Upper lobe of left lung (tissue), 4 donors: ENCODE results near the gene IFT88.

Experiments used
- EP300 ChIP-seq, 4 donors: sonication (generic); formaldehyde crosslinking; IDR thresholded peaks; one replicate each; pipeline ENCODE4 v1.5.1; 2017; ENCODE audit warnings: antibody characterized with exemption in 4 of 4, control low read depth in 2 of 4
- POLR2A ChIP-seq, 4 donors: fragments of 450-650 bp; IDR thresholded peaks; one replicate each; pipeline ENCODE4 v1.5.1; 2016 to 2017; ENCODE audit warnings: antibody characterized with exemption in 4 of 4, mild to moderate bottlenecking in 2 of 4
- POLR2AphosphoS5 ChIP-seq, 2 donors: sonication (generic); formaldehyde crosslinking; IDR thresholded peaks; one replicate each; pipeline ENCODE4 v1.5.1; 2017; ENCODE audit warnings: antibody characterized with exemption in 2 of 2
- TF ChIP-seq, protein P1 (sequence below), 6 experiments: fragments of 450-650 bp in 4 of 6; fragments of 200-600 bp in 2 of 6; sonication (generic) in 2 of 6; IDR thresholded peaks; one replicate each; pipeline ENCODE4 v1.5.1; 2016 to 2019; ENCODE audit warnings: antibody characterized with exemption in 6 of 6

DNA sequence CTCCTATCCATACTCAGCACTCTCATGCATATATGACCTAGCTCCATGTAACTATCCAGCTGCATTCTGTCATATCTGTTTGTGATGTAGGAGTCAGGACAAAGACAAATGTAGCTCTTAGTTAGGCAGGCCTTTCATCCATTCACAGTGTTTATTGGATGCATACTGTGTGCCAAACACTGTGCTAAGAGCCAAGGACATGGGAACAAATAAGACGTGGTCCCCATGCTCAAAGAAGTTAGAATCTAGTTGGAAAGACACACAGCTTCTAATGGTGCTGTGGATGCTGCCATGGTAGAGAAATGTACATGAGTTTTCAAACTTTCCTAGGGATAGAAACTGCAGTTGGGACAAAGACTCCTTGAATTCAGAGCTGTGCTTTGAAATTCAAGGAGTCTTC is 104.8 kb downstream of the IFT88 start:
- TF ChIP-seq POLR2A (IDR thresholded peaks at IDR 0.05), result no peak
- TF ChIP-seq, protein P1, sequence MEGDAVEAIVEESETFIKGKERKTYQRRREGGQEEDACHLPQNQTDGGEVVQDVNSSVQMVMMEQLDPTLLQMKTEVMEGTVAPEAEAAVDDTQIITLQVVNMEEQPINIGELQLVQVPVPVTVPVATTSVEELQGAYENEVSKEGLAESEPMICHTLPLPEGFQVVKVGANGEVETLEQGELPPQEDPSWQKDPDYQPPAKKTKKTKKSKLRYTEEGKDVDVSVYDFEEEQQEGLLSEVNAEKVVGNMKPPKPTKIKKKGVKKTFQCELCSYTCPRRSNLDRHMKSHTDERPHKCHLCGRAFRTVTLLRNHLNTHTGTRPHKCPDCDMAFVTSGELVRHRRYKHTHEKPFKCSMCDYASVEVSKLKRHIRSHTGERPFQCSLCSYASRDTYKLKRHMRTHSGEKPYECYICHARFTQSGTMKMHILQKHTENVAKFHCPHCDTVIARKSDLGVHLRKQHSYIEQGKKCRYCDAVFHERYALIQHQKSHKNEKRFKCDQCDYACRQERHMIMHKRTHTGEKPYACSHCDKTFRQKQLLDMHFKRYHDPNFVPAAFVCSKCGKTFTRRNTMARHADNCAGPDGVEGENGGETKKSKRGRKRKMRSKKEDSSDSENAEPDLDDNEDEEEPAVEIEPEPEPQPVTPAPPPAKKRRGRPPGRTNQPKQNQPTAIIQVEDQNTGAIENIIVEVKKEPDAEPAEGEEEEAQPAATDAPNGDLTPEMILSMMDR (IDR thresholded peaks at IDR 0.05), result no peak
- no peak for TF ChIP-seq POLR2AphosphoS5 (IDR thresholded peaks at IDR 0.05)
- TF ChIP-seq EP300 (IDR thresholded peaks at IDR 0.05), result no peak
